Breast epithelium (tissue), 3 donors: Measurements from ENCODE around the gene GRIA3.

Source experiments
- POLR2A ChIP-seq: fragments of 450-650 bp; IDR thresholded peaks from one replicate; pipeline ENCODE4 v1.6.1; 2016; ENCODE audit warnings: antibody characterized with exemption, mild to moderate bottlenecking, moderate library complexity
- POLR2AphosphoS5 ChIP-seq, 3 donors: sonication (generic); formaldehyde crosslinking; IDR thresholded peaks; one replicate each; pipeline ENCODE4 v1.6.1; 2017; ENCODE audit warnings: antibody characterized with exemption in 3 of 3
- TF ChIP-seq, protein P1 (sequence below), 3 donors: fragments of 450-650 bp; IDR thresholded peaks; one replicate each; pipeline ENCODE4 v1.5.1; 2016 to 2017; ENCODE audit warnings: antibody characterized with exemption in 3 of 3, mild to moderate bottlenecking in 3 of 3, moderate library complexity in 3 of 3

DNA sequence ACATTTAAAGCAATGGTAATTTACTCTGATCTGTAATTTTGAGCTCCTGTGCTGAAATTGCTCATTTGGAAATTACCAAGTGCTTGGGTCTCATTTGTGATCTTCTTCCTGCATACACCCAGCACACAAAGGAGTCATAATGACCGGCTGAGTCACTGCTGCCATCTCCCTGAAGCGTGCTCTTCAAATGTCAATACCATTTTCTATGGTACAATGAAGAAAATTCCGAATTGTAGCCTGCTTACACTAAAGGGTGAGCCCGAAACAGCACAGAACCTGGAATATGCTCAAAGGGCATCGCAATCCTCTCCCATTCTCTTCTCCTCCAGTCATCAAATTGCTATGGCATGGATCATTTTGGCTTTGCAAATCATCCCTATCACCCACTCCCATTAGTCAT is 140.5 kb downstream of the GRIA3 start:
- TF ChIP-seq, protein P1, sequence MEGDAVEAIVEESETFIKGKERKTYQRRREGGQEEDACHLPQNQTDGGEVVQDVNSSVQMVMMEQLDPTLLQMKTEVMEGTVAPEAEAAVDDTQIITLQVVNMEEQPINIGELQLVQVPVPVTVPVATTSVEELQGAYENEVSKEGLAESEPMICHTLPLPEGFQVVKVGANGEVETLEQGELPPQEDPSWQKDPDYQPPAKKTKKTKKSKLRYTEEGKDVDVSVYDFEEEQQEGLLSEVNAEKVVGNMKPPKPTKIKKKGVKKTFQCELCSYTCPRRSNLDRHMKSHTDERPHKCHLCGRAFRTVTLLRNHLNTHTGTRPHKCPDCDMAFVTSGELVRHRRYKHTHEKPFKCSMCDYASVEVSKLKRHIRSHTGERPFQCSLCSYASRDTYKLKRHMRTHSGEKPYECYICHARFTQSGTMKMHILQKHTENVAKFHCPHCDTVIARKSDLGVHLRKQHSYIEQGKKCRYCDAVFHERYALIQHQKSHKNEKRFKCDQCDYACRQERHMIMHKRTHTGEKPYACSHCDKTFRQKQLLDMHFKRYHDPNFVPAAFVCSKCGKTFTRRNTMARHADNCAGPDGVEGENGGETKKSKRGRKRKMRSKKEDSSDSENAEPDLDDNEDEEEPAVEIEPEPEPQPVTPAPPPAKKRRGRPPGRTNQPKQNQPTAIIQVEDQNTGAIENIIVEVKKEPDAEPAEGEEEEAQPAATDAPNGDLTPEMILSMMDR (IDR thresholded peaks at IDR 0.05): no peak
- TF ChIP-seq POLR2A (no peak), POLR2AphosphoS5 (IDR thresholded peaks at IDR 0.05) (no peak)
